MM.1S (cell line): ENCODE measurements around the gene SUFU.
"Not testable (repeated sequence)": the region's sequence is repeated elsewhere in the genome, so short reads cannot be mapped to it uniquely, and the experiment has no call there.

ENCODE experiments used
- DNase-seq: peaks from one replicate; pipeline ENCODE4 v3.0.0-alpha.2; 2015
- H2AFZ ChIP-seq: fragments of 300-600 bp; sonication (generic); 2 replicates; pipeline ENCODE4 v1.6.0; 2016; ENCODE audit warnings: antibody characterized with exemption, low read length
- H3F3A ChIP-seq: fragments of 300-600 bp; sonication (generic); 2 replicates; pipeline ENCODE4 v1.6.1; 2016; ENCODE audit warnings: mild to moderate bottlenecking, antibody characterized with exemption, low read length, moderate library complexity, mixed read lengths; ENCODE audit not compliant: insufficient read depth
- H3K27ac ChIP-seq: fragments of 300-600 bp; sonication (generic); 2 replicates; pipeline ENCODE4 v1.5.1; 2016; ENCODE audit warnings: mild to moderate bottlenecking, low read length
- H3K27me3 ChIP-seq: fragments of 300-600 bp; sonication (generic); replicated peaks from 2 replicates; pipeline ENCODE4 v1.6.0; 2016; ENCODE audit warnings: low read length; ENCODE audit not compliant: insufficient read depth
- H3K36me3 ChIP-seq: fragments of 300-600 bp; sonication (generic); replicated peaks from 2 replicates; pipeline ENCODE4 v1.6.1; 2016; ENCODE audit warnings: mild to moderate bottlenecking, low read length, mixed read lengths; ENCODE audit not compliant: insufficient read depth
- H3K4me1 ChIP-seq: fragments of 300-600 bp; sonication (generic); 2 replicates; pipeline ENCODE4 v1.6.1; 2016; ENCODE audit warnings: low read length, mixed read lengths
- H3K4me2 ChIP-seq: fragments of 300-600 bp; sonication (generic); 2 replicates; pipeline ENCODE4 v1.6.0; 2016; ENCODE audit warnings: low read depth, low read length
- H3K4me3 ChIP-seq: fragments of 300-600 bp; sonication (generic); 2 replicates; pipeline ENCODE4 v1.5.1; 2016; ENCODE audit warnings: low read length, mixed read lengths
- H3K79me2 ChIP-seq: fragments of 300-600 bp; sonication (generic); 2 replicates; pipeline ENCODE4 v1.6.1; 2016; ENCODE audit warnings: mixed run types, low read length, mixed read lengths
- H3K9ac ChIP-seq: fragments of 300-600 bp; sonication (generic); 2 replicates; pipeline ENCODE4 v1.6.1; 2016; ENCODE audit warnings: low read length, mixed read lengths
- H3K9me2 ChIP-seq: fragments of 300-600 bp; sonication (generic); replicated peaks from 2 replicates; pipeline ENCODE4 v1.6.1; 2016; ENCODE audit warnings: mild to moderate bottlenecking, low read length, mixed read lengths; ENCODE audit not compliant: insufficient read depth
- H3K9me3 ChIP-seq: fragments of 300-600 bp; sonication (generic); replicated peaks from 2 replicates; pipeline ENCODE4 v1.6.1; 2016; ENCODE audit warnings: mild to moderate bottlenecking, low read length, mixed read lengths; ENCODE audit not compliant: insufficient read depth
- H4K20me1 ChIP-seq: fragments of 300-600 bp; sonication (generic); 2 replicates; pipeline ENCODE4 v1.6.1; 2016; ENCODE audit warnings: mild to moderate bottlenecking, low read length, moderate library complexity, mixed read lengths; ENCODE audit not compliant: insufficient read depth
- CTCF ChIP-seq: fragments of 300-600 bp; sonication (generic); IDR thresholded peaks from 2 replicates; pipeline ENCODE4 v1.5.1; 2016; ENCODE audit warnings: antibody characterized with exemption, low read length, mixed read lengths
- EZH2 ChIP-seq: fragments of 300-600 bp; sonication (generic); optimal IDR thresholded peaks from 2 replicates; pipeline ENCODE3; 2017; ENCODE audit warnings: low read depth, mild to moderate bottlenecking, antibody characterized with exemption, low read length, mixed read lengths
- EZH2phosphoT487 ChIP-seq: fragments of 300-600 bp; sonication (generic); IDR thresholded peaks from 2 replicates; pipeline ENCODE4 v1.6.1; 2018; ENCODE audit warnings: antibody characterized with exemption, low read length

SUFU gene

GRCh38 chr10:102503264-102504178 is at the start of gene SUFU:
SUFU (plus strand) TSS chr10:102503972; CDS start chr10:102504153, 181 bp downstream.
- H3K27me3 ChIP-seq = no peaks in the 10 kb centered on the region
- peak within 1 kb of the TSS; percentile 96 for H2AFZ ChIP-seq
- no peaks in the 10 kb centered on the region for H4K20me1 ChIP-seq
- TF ChIP-seq EZH2phosphoT487 (no peak), CTCF (peak; percentile 85)
- DNase-seq = peak; percentile 99
- H3K4me2 ChIP-seq = peak within 1 kb of the TSS; percentile 97
- H3K36me3 ChIP-seq = no peaks in the 10 kb centered on the region
- H3K4me3 ChIP-seq = peak within 1 kb of the TSS; percentile 98
- peaks cover 17% of the 10 kb centered on the region for H3F3A ChIP-seq
- peaks cover 75% of the 10 kb centered on the region for H3K79me2 ChIP-seq
- H3K4me1 ChIP-seq = peaks cover 18% of the 10 kb centered on the region
- peak within 1 kb of the TSS; percentile 74 for H3K9ac ChIP-seq
- no peaks in the 10 kb centered on the region for H3K9me2 ChIP-seq
- no peaks in the 10 kb centered on the region for H3K9me3 ChIP-seq
- peak within 1 kb of the TSS; percentile 41; the same call in 1 of the 2 replicates for H3K27ac ChIP-seq

- DNase-seq, H3F3A ChIP-seq, H3K4me3 ChIP-seq, H3K9me2 ChIP-seq, H4K20me1 ChIP-seq, H3K9ac ChIP-seq, H3K36me3 ChIP-seq, H3K9me3 ChIP-seq, H2AFZ ChIP-seq, H3K4me2 ChIP-seq, H3K4me1 ChIP-seq, H3K27ac ChIP-seq, H3K27me3 ChIP-seq: not testable (repeated sequence)
- H3K79me2 ChIP-seq = peaks cover 12% of the 10 kb centered on the region
These were observed 48.9 kb upstream of the SUFU start for GRCh38 chr10:102454662-102455487.

- no peak overlapping the region for H2AFZ ChIP-seq
- peaks cover 11% of the 10 kb centered on the region for H3K4me1 ChIP-seq
- no peak overlapping the region for H3K9ac ChIP-seq
- H3K79me2 ChIP-seq = peaks cover 10% of the 10 kb centered on the region
- no peaks in the 10 kb centered on the region for H3K36me3 ChIP-seq
- no peak overlapping the region for H3K4me2 ChIP-seq
- H4K20me1 ChIP-seq = no peaks in the 10 kb centered on the region
- no peak for TF ChIP-seq EZH2
- TF ChIP-seq CTCF = no peak
- TF ChIP-seq EZH2phosphoT487 = no peak
- no peak for DNase-seq
- no peak overlapping the region for H3K27ac ChIP-seq
- no peaks in the 10 kb centered on the region for H3K9me3 ChIP-seq
- H3K9me2 ChIP-seq = no peaks in the 10 kb centered on the region
- H3K4me3 ChIP-seq = no peak overlapping the region
- peaks cover 3% of the 10 kb centered on the region; the same call in 1 of the 2 replicates for H3F3A ChIP-seq
- no peaks in the 10 kb centered on the region for H3K27me3 ChIP-seq
These were observed 47.8 kb upstream of the SUFU start for GRCh38 chr10:102455893-102456471.
